Measurements from ENCODE around the gene NEDD4L. TPM values are rescaled to one million over a fixed set of nuclear protein-coding genes. Genes with fewer than 3 reads are reported as not detected.
A peak's percentile ranks its signal among the peaks of the same experiment; 100 is the strongest.

The NEDD4L gene
- total and polyA plus RNA-seq, 8 donors, result 45.0 to 113 (median 66.4) TPM

DNA sequence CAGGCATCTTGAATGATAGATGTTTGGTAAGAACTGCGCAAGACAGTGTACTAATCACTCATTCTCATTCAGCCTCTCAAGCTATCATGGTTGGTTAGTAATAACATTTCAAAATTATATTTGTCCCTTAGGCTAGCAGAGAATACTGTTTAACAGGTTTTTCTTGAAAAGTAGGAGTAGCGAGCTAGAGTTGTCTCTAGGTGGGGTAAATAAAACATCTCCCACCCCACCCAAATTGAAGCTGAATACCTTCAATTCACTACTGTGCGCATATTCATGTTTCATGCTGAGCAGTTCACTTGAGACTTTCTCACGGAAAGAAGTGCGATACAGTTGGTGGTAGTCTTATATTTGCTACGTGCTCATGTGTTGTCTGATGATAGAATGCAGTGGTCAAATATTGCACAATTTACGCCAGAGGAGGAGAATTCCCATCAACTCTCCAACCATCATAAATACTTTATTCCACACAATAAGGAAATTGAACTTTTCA is 49.3 kb downstream of the NEDD4L start:
- intact Hi-C loops (cut with DNase I), result no loop called here
- Histone ChIP-seq H3K27me3 (no peaks in the 10 kb centered on the region), H3K36me3 (no peaks in the 10 kb centered on the region), H3K9me3 (no peaks in the 10 kb centered on the region), H3K4me1 (peaks cover 67 to 90% (median 83%) of the 10 kb centered on the region in 3 donors), H3K27ac (peak overlapping the region in 1 of 4 donors; percentile 78), H3K4me3 (no peak overlapping the region)
- no peak for FAIRE-seq
- no peak for DNase-seq
- TF ChIP-seq, protein P1, sequence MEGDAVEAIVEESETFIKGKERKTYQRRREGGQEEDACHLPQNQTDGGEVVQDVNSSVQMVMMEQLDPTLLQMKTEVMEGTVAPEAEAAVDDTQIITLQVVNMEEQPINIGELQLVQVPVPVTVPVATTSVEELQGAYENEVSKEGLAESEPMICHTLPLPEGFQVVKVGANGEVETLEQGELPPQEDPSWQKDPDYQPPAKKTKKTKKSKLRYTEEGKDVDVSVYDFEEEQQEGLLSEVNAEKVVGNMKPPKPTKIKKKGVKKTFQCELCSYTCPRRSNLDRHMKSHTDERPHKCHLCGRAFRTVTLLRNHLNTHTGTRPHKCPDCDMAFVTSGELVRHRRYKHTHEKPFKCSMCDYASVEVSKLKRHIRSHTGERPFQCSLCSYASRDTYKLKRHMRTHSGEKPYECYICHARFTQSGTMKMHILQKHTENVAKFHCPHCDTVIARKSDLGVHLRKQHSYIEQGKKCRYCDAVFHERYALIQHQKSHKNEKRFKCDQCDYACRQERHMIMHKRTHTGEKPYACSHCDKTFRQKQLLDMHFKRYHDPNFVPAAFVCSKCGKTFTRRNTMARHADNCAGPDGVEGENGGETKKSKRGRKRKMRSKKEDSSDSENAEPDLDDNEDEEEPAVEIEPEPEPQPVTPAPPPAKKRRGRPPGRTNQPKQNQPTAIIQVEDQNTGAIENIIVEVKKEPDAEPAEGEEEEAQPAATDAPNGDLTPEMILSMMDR (IDR thresholded peaks at IDR 0.05), result no peak
- no peak for ATAC-seq
- WGBS, 2 donors, result 53 to 56% methylated on average over 7 of the region's 7 CpGs

GRCh38 chr18:58095222-58095621 is 51.2 kb downstream of the NEDD4L start:
- TF ChIP-seq, protein P1 (IDR thresholded peaks at IDR 0.05), result no peak
- H3K9me3 ChIP-seq, result no peaks in the 10 kb centered on the region
- H3K36me3 ChIP-seq, result no peaks in the 10 kb centered on the region
- H3K4me3 ChIP-seq, result no peak overlapping the region
- peak overlapping the region in 3 of 4 donors; percentile 32 to 78 (median 74) for H3K27ac ChIP-seq
- FAIRE-seq, result no peak
- peaks cover 53 to 77% (median 71%) of the 10 kb centered on the region in 3 donors for H3K4me1 ChIP-seq
- DNase-seq, result no peak
- intact Hi-C loops (cut with DNase I), result no loop called here
- peak in 2 of 4 donors; percentile 1 to 3 for ATAC-seq
- H3K27me3 ChIP-seq, result no peaks in the 10 kb centered on the region
- WGBS, 2 donors, result 72 to 76% methylated on average over 8 of the region's 8 CpGs

DNA sequence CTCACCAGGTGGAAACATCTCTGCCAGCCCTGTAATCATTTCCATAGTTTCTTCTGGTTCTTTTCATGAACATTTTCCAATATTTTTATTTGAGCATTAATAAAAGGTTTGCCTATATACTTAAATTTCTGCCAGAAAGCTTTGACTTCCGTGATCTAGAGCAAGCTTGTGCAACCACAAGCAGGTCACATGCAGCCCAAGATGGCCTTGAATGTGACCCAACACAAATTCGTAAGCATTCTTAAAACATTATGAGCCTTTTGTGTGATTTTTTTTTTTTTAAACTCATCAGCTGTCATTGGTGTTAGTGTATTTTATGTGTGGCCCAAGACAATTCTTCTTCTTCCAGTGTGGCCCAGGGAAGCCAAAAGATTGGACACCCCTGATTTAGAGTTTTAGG is 51.6 kb downstream of the NEDD4L start:
- TF ChIP-seq, protein P1 (IDR thresholded peaks at IDR 0.05), result no peak
- no peaks in the 10 kb centered on the region for H3K9me3 ChIP-seq
- no peaks in the 10 kb centered on the region for H3K27me3 ChIP-seq
- ATAC-seq (peak; percentile 46 to 72 (median 52)), DNase-seq (peak in 3 of 6 donors; percentile 57 to 75 (median 72)), FAIRE-seq (no peak)
- intact Hi-C loops (cut with DNase I), result no loop called here
- H3K4me3 ChIP-seq, result no peak overlapping the region
- H3K4me1 ChIP-seq, result peaks cover 49 to 76% (median 66%) of the 10 kb centered on the region in 3 donors
- H3K27ac ChIP-seq, result peak overlapping the region in 3 of 4 donors; percentile 32 to 78 (median 74)
- 15 to 21% methylated on average over 2 of the region's 2 CpGs for WGBS, 2 donors
- H3K36me3 ChIP-seq, result no peaks in the 10 kb centered on the region

GRCh38 chr18:58096658-58097057 is 52.6 kb downstream of the NEDD4L start:
- Histone ChIP-seq H3K9me3 (no peaks in the 10 kb centered on the region), H3K4me1 (peaks cover 42 to 67% (median 56%) of the 10 kb centered on the region in 3 donors), H3K27me3 (no peaks in the 10 kb centered on the region), H3K36me3 (no peaks in the 10 kb centered on the region), H3K4me3 (no peak overlapping the region), H3K27ac (peak overlapping the region in 3 of 4 donors; percentile 44 to 78 (median 74))
- FAIRE-seq (no peak), ATAC-seq (no peak), DNase-seq (no peak)
- TF ChIP-seq, protein P1 (IDR thresholded peaks at IDR 0.05), result no peak
- intact Hi-C loops (cut with DNase I), result no loop called here
- 36 to 46% methylated on average over 1 of the region's 1 CpG for WGBS, 2 donors

Measured in pancreas (tissue), 10 donors.